ENCODE results near the gene IGF1R. TPM values are rescaled to one million over a fixed set of nuclear protein-coding genes. Genes with fewer than 3 reads are reported as not detected.

IGF1R gene
- total RNA-seq, 1 donor from 2014 or later, result 47.7 TPM

- Histone ChIP-seq H3K9me3 (peaks cover 4% of the 10 kb centered on the region), H3K27me3 (ENCODE audit: low read depth) (no peaks in the 10 kb centered on the region), H3K4me1 (peaks cover 41% of the 10 kb centered on the region), H3K27ac (no peak overlapping the region), H3K4me3 (no peak overlapping the region), H3K36me3 (peaks cover 11% of the 10 kb centered on the region)
- ATAC-seq, result no peak
- DNase-seq, result no peak
- intact Hi-C loops (cut with DNase I), result no loop called here
- TF ChIP-seq CTCF (IDR thresholded peaks at IDR 0.05), result no peak
These were observed 63.5 kb downstream of the IGF1R start for GRCh38 chr15:98711810-98712209.

- Histone ChIP-seq H3K9me3 (peaks cover 4% of the 10 kb centered on the region), H3K4me1 (peaks cover 51% of the 10 kb centered on the region), H3K27me3 (ENCODE audit: low read depth) (no peaks in the 10 kb centered on the region), H3K27ac (no peak overlapping the region), H3K36me3 (peaks cover 4% of the 10 kb centered on the region), H3K4me3 (no peak overlapping the region)
- no peak for TF ChIP-seq CTCF (IDR thresholded peaks at IDR 0.05)
- ATAC-seq (no peak), DNase-seq (no peak)
- intact Hi-C loops (cut with DNase I), result no loop called here
These were observed 64.7 kb downstream of the IGF1R start for GRCh38 chr15:98712845-98713584.

- H3K27ac ChIP-seq, result no peak overlapping the region
- intact Hi-C loops (cut with DNase I), result no loop called here
- no peaks in the 10 kb centered on the region for H3K36me3 ChIP-seq
- DNase-seq (no peak), ATAC-seq (peak; percentile 37 to 38)
- no peak for TF ChIP-seq CTCF (IDR thresholded peaks at IDR 0.05)
- peaks cover 55% of the 10 kb centered on the region for H3K4me1 ChIP-seq
- peaks cover 4% of the 10 kb centered on the region for H3K9me3 ChIP-seq
- no peaks in the 10 kb centered on the region for H3K27me3 ChIP-seq (ENCODE audit: low read depth)
- H3K4me3 ChIP-seq, result no peak overlapping the region
These were observed 65.3 kb downstream of the IGF1R start for GRCh38 chr15:98713585-98714001.

- DNase-seq (no peak), ATAC-seq (no peak)
- TF ChIP-seq CTCF (IDR thresholded peaks at IDR 0.05), result no peak
- peaks cover 4% of the 10 kb centered on the region for H3K9me3 ChIP-seq
- no peak overlapping the region for H3K27ac ChIP-seq
- H3K4me3 ChIP-seq, result no peak overlapping the region
- no peaks in the 10 kb centered on the region for H3K27me3 ChIP-seq (ENCODE audit: low read depth)
- intact Hi-C loops (cut with DNase I), result no loop called here
- H3K4me1 ChIP-seq, result peaks cover 62% of the 10 kb centered on the region
- no peaks in the 10 kb centered on the region for H3K36me3 ChIP-seq
These were observed 66.6 kb downstream of the IGF1R start for GRCh38 chr15:98714922-98715321.

- no peaks in the 10 kb centered on the region for H3K36me3 ChIP-seq
- H3K4me1 ChIP-seq, result peaks cover 62% of the 10 kb centered on the region
- ATAC-seq (no peak), DNase-seq (no peak)
- H3K27me3 ChIP-seq (ENCODE audit: low read depth), result no peaks in the 10 kb centered on the region
- peaks cover 4% of the 10 kb centered on the region for H3K9me3 ChIP-seq
- H3K27ac ChIP-seq, result no peak overlapping the region
- no peak for TF ChIP-seq CTCF (IDR thresholded peaks at IDR 0.05)
- intact Hi-C loops (cut with DNase I), result no loop called here
- no peak overlapping the region for H3K4me3 ChIP-seq
These were observed 67.1 kb downstream of the IGF1R start for GRCh38 chr15:98715401-98715800.
